NCI-H774 (cell line): Measurements from ENCODE around the gene GMPS.
A peak's percentile ranks its signal among the peaks of the same experiment; 100 is the strongest.
"Not testable (repeated sequence)": the region's sequence is repeated elsewhere in the genome, so short reads cannot be mapped to it uniquely, and the experiment has no call there.

ENCODE experiments used
- DNase-seq: peaks from one replicate; lab custom pipeline; 2025; lab: John Stamatoyannopoulos, UW

The GMPS gene

DNA sequence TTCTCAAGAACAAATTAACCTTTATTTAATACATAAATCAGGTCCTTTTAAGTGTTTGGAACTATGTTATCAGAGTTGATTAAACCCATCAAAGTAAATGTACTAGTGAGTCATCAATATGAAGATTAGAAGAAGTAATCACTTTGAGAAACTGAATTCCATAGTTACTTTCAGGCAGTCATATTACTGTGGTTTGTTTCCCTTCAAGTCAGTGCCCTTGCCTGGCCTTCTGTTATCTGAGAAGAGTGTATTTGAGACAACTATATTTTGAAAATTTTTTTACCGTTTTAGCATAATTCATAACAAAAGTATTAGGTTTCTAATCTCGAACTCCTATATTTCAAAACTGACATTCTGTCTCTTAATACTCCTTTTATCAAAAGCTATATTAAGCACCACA is 73.6 kb downstream of the GMPS start:
- DNase-seq: no peak

DNA sequence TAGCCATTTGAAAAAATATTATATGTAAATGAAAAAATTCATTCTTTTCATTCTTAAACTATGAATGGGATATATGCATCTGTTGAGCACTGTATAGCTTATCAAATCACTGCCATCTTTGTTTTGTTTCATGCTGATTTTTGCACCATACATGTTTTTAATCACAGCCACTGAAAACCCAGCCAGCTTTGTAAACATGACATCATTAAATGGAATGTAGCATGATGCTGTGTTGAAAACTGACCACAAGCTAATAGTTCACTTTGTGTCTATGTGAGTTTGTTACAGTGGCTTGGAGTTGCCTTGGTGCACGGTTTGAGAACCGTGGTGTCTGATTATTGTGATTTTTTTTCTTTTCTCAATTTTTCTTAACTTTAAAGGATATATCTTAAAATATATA is 75.7 kb downstream of the GMPS start:
- no peak for DNase-seq

- DNase-seq: no peak
Observed at GRCh38 chr3:155948476-155948875, 78.0 kb downstream of the GMPS start.

GRCh38 chr3:155949453-155950217 is 79.2 kb downstream of the GMPS start:
- no peak for DNase-seq

- no peak for DNase-seq
Observed at GRCh38 chr3:155956508-155957411, 86.3 kb downstream of the GMPS start.

DNA sequence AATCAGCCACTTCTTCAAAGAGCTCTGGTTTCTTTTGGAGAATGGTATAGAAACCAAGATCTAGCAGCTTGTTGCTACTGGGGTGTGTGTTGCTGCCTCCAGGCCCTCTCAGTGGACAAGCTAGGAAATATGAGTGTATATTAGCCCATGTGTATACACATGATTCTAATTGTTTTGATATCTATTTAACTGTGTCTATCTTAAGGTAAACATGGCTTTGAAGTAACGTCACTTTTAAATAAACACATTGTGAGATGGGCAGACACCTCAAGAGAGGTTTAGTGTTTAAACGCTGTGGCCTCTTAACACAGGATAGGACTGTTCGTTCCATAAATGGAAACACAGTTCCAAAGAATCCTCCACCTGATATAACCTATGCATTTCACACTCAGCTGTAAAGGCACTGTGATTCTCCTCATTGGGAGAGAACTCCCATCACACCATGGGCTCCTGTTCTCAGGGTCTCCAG is 87.0 kb downstream of the GMPS start:
- DNase-seq: peak; percentile 17

DNA sequence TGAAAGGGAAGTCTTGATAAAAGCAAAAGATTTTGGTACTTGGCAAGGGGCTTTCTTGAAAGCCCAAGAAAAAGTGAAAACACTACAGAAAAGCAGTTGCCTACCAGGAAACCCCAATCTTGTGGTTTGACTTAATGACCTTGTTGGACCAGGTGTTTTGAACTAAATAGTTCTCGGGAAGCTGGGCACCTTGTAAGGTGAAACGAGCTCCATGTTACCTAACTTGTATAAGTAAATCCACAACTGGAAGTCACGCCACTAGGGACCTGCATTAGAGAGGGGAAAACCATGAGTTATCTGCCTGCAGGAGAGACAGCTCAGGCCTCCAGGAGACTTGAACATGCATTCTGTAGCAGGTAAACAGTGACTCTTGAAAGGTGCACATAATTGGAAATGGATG is 88.2 kb downstream of the GMPS start:
- DNase-seq: no peak

DNA sequence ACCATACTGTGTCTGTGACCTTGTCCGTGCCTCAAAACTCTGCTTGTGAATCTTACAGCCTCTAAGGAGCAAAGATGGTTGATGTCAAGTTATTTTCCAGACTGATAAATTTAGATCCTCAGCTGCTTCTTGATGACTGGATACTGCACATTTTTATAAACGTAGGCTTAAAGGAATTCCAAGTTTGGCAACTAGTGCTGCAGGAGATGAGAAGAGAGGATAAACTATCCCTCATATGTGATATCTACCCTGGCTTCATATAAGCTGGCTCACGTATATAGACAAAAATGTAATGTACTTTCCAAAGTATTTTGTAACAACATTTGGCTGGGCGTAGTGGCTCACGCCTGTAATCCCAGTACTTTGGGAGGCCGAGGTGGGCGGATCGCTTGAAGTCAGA is 89.6 kb downstream of the GMPS start:
- no peak for DNase-seq

DNA sequence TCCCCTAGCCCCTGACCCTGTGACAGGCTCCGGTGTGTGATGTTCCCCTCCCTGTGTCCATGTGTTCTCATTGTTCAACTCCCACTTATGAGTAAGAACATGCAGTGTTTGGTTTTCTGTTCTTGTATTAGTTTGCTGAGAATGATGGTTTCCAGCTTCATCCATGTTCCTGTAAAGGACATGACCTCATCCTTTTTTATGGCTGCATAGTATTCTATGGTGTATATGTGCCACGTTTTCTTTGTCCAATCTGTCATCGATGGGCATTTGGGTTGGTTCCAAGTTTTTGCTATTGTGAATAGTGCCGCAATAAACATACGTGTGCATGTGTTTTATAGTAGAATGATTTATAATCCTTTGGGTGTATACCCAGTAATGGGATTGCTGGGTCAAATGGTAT is 90.6 kb downstream of the GMPS start:
- DNase-seq: not testable (repeated sequence)

DNA sequence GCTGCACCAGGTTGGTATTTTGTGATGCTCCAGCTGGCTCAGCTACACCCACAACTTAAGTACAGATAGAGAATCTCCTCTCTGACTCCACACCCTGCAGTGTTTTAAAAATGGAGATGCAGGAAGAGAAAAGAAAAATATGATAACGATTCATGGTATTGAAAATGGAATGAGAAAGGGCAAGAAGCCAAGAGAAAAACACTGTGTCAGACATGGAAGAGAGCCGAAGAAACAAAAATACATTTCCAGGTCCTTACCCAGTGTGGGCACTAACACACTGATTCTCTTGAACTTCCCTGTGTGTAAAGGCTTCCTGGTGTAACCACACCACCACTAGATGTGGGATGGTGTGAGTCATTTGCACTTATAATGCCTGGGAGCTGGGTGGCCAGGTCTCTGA is 93.1 kb downstream of the GMPS start:
- DNase-seq: no peak

- no peak for DNase-seq
Observed at GRCh38 chr3:155970398-155970797, 99.9 kb downstream of the GMPS start.

- DNase-seq: no peak
Observed at GRCh38 chr3:155972885-155973584, 102.6 kb downstream of the GMPS start.

GRCh38 chr3:155978324-155978723 is 107.9 kb downstream of the GMPS start:
- no peak for DNase-seq

DNA sequence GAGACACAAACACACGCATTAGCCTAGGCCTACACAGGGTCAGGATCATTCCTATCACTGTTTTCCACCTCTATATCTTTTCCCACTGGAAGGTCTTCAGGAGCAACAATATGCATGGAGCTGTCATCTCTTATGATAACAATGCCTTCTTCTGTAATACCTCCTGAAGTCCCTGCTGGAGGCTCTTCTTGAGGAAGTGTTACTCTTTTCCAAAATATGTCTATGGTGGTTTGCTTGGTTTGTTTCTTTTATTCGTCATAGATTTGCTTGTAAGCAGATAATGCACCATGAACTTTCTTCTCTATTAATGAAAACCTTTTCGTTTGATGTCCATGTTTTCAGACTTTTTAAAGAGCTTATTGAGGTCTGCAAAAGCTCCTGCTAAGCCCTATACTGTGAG is 109.3 kb downstream of the GMPS start:
- DNase-seq: no peak

DNA sequence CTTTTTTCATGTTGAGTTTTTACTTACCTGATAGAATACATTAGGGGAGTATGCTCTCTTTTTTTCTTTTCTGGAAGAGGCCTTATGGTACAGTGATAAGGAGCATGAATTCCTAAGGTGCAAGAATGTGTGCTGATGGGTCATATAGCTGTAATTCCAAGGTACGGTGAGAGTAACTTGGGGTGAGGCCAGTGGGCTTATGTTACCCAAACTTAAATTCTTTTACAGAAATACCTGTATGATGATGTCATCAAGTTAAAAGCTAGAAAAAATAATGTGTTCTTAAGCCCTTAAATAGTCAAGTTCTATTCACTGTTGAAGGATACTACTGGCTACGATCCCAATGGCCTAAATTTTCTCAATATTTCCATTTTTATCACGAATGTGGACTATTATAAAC is 111.2 kb downstream of the GMPS start:
- no peak for DNase-seq

DNA sequence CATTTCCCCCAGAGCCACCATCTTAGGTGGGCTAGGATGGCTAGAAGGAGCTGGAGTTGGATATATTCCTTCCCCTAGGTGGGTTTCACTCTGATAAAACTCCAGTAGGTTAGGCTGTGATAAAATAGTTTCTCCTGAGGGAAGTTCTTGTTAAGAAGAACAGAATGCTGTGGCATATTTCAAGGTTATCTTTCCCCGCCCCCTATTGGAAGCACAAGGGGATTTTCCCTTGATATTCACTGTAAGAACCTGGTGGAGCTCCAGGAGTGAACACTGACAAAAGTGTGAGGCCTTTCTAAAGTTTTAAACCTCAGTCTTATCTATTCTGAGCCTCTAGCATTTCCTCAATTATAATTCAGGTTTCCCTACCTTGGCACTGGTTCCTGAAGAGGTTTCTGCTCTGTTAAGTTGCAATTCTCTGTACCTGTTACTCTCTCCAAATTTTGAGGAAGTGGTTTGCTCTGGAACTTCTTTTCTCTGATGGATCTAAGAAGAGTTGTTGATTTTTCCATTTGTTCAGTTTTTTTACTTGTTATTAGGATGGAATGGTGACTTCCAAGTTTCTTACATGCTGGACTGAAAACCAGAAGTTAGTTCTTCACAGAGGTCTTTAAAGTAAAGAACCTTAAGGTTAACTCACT is 113.5 kb downstream of the GMPS start:
- DNase-seq: no peak

- no peak for DNase-seq
Observed at GRCh38 chr3:155984791-155985417, 114.5 kb downstream of the GMPS start.

GRCh38 chr3:155989536-155989935 is 119.1 kb downstream of the GMPS start:
- DNase-seq: no peak

GRCh38 chr3:155991212-155991611 is 120.8 kb downstream of the GMPS start:
- no peak for DNase-seq

DNA sequence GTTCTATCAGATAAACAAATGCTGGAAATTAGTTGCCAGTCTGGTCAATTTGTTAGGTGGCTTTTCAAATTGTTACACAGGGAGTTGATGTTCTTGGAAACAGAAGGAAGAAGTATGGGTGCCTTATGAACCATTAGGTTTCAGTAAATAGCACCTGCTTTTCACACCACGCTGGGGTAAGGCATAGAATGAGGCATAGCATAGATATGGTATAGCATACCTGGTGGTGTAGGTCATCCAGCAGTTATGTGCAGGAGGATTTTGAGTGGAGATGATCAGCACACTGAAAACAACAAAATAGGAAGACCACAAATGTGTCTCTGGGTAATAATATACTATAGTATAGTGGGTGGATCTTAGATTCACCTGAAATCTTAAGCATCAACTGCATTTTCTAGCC is 121.4 kb downstream of the GMPS start:
- no peak for DNase-seq
